ENCODE measurements around the gene HIP1.

DNA sequence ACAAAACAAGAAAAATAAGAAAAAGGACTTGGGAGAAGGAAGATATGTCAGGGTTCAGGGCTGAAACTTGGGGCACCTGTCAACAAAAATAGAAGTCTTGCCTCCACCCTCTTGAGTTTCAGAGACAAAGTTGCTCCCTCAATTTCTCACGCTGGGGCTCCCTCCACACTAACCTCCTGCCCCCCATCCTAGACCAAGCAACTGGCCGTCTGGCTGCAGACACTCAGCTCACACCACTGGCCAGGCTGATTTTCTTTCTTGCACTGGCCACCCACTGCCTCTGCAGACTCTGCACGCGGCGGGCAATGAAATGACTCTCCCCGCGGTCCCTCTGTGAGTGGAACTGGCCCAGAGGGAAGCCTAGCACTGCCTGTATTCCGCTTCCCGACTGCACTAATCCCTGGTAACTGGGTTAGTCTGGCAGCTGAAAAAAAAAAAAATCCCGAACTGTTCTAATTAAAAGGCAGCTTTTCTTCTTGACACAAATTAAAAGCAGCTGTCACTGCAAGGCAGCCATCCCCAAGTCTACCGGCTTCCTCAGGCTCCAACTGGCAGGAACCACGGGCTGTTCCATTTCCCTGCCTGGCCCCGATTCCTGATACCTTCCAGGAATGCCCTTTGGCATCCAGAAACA, 163.1 kb downstream of the HIP1 start:
- TF ChIP-seq, protein P1, sequence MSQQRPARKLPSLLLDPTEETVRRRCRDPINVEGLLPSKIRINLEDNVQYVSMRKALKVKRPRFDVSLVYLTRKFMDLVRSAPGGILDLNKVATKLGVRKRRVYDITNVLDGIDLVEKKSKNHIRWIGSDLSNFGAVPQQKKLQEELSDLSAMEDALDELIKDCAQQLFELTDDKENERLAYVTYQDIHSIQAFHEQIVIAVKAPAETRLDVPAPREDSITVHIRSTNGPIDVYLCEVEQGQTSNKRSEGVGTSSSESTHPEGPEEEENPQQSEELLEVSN (IDR thresholded peaks at IDR 0.05; ENCODE audit: borderline replicate concordance, low read depth), result no peak
- TF ChIP-seq RCOR1 (IDR thresholded peaks at IDR 0.05; ENCODE audit: low read depth, low read length) (no peak), RARB (CRISPR knock-in tag; IDR thresholded peaks at IDR 0.05) (no peak)
- TF ChIP-seq, protein P2, sequence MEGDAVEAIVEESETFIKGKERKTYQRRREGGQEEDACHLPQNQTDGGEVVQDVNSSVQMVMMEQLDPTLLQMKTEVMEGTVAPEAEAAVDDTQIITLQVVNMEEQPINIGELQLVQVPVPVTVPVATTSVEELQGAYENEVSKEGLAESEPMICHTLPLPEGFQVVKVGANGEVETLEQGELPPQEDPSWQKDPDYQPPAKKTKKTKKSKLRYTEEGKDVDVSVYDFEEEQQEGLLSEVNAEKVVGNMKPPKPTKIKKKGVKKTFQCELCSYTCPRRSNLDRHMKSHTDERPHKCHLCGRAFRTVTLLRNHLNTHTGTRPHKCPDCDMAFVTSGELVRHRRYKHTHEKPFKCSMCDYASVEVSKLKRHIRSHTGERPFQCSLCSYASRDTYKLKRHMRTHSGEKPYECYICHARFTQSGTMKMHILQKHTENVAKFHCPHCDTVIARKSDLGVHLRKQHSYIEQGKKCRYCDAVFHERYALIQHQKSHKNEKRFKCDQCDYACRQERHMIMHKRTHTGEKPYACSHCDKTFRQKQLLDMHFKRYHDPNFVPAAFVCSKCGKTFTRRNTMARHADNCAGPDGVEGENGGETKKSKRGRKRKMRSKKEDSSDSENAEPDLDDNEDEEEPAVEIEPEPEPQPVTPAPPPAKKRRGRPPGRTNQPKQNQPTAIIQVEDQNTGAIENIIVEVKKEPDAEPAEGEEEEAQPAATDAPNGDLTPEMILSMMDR (IDR thresholded peaks at IDR 0.05), result no peak
